ENCODE data around the gene ATG14. TPM values are rescaled to one million over a fixed set of nuclear protein-coding genes. Genes with fewer than 3 reads are reported as not detected.
"Not testable (repeated sequence)": the region's sequence is repeated elsewhere in the genome, so short reads cannot be mapped to it uniquely, and the experiment has no call there.

Gene ATG14
- total and polyA plus RNA-seq, 2 of the 13 experiments (the other 11 are each of a cell fraction or from before 2014, with no cell fraction given) = 7.2 to 9.1 TPM

DNA sequence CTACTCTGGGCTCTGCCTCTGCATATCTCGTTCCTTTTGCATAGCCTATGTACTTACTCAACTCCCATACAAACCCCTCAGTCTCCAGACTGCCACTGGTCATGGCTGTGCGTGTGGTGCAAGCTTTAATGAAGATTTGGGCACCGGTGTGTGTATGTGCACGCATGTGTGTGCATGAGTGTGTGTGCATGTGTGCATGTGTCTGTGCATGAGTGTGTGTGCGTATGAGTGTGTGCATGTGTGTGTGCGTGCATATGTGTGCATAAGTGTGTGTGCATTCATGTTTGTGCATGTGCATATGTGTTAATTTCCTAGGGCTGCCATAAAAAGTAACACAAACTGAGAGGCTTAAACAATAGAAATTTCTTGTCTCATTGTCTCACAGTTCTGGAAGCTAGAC, 45.9 kb upstream of the ATG14 start:
- in situ Hi-C loops (cut with HindIII; ENCODE audit: extremely low pct_ligation_motif_present, low pct_unique_long_range_greater_than_20kb) (no loop called here), intact Hi-C loops (cut with micrococcal nuclease; ENCODE audit: unreplicated experiment) (no loop called here)
- Histone ChIP-seq H3K4me1 (ENCODE audit: insufficient read depth, low read length) (peaks cover 16% of the 10 kb centered on the region; the same call in 1 of the 2 replicates), H3K4me2 (ENCODE audit: low read depth, low read length) (no peak overlapping the region), H3K79me2 (ENCODE audit: insufficient read depth, low read length) (no peaks in the 10 kb centered on the region), H3K9ac (ENCODE audit: insufficient read depth, low read depth, low read length) (no peak overlapping the region), H3K9me3 (ENCODE audit: low read length) (no peaks in the 10 kb centered on the region), H2AFZ (ENCODE audit: low read length) (no peak overlapping the region), H3K27me3 (ENCODE audit: control insufficient read depth in 1 of 2, insufficient read depth in 2 of 2, low read length in 2 of 2) (peaks cover 0 to 8% of the 10 kb centered on the region in 2 experiments; a peak in 1 of 5 replicates), H3K36me3 (replicated peaks in 1 of 2; ENCODE audit: control insufficient read depth in 1 of 2, insufficient read depth in 2 of 2, low read length in 2 of 2) (no peaks in the 10 kb centered on the region), H3K4me3 (replicated peaks in 1 of 3; ENCODE audit: insufficient read depth in 1 of 3, low read depth in 2 of 3, low read length in 3 of 3) (no peak overlapping the region), H3K27ac (ENCODE audit: extremely low read length, insufficient read depth, low read length) (no peak overlapping the region), H4K20me1 (ENCODE audit: insufficient read depth, low read length) (no peaks in the 10 kb centered on the region)
- TF ChIP-seq MNT (IDR thresholded peaks at IDR 0.05) (peak; percentile 65), ZC3H13 (CRISPR knock-in tag; IDR thresholded peaks at IDR 0.05) (no peak)
- 52% methylated on average over 6 of the region's 6 CpGs for WGBS (ENCODE audit: low lambda C conversion rate)
- ATAC-seq (no peak; the same call in 2 of the 3 replicates), FAIRE-seq (no peak), DNase-seq (ENCODE audit: low spot score) (no peak)
- CTCF ChIA-PET (ENCODE audit: low intra/inter-chr PET ratio, low total read pairs) = no interaction called here
- POLR2A ChIA-PET = no interaction called here
- BruUV-seq (replicated peaks) = no TSS peak

GRCh38 chr14:55456411-55456810, 44.8 kb upstream of the ATG14 start:
- WGBS (ENCODE audit: low lambda C conversion rate) = 83% methylated on average over 7 of the region's 34 CpGs

More at GRCh38 chr14:55456411-55456810, 44.8 kb upstream of the ATG14 start:
- H3K27ac ChIP-seq (ENCODE audit: extremely low read length, insufficient read depth, low read length); H3K9me3 ChIP-seq (ENCODE audit: low read length); in situ Hi-C loops (cut with HindIII; ENCODE audit: extremely low pct_ligation_motif_present, low pct_unique_long_range_greater_than_20kb); ATAC-seq; BruUV-seq (replicated peaks); H3K4me3 ChIP-seq (replicated peaks in 1 of 3; ENCODE audit: insufficient read depth in 1 of 3, low read depth in 2 of 3, low read length in 3 of 3); H2AFZ ChIP-seq (ENCODE audit: low read length); FAIRE-seq; H3K27me3 ChIP-seq (ENCODE audit: control insufficient read depth in 1 of 2, insufficient read depth in 2 of 2, low read length in 2 of 2); H3K79me2 ChIP-seq (ENCODE audit: insufficient read depth, low read length); DNase-seq (ENCODE audit: low spot score); H3K36me3 ChIP-seq (replicated peaks in 1 of 2; ENCODE audit: control insufficient read depth in 1 of 2, insufficient read depth in 2 of 2, low read length in 2 of 2); CTCF ChIA-PET (ENCODE audit: low intra/inter-chr PET ratio, low total read pairs); H4K20me1 ChIP-seq (ENCODE audit: insufficient read depth, low read length); H3K9ac ChIP-seq (ENCODE audit: insufficient read depth, low read depth, low read length); H3K4me2 ChIP-seq (ENCODE audit: low read depth, low read length); POLR2A ChIA-PET; intact Hi-C loops (cut with micrococcal nuclease; ENCODE audit: unreplicated experiment): not testable (repeated sequence)
- peaks cover 16% of the 10 kb centered on the region; the same call in 1 of the 2 replicates for H3K4me1 ChIP-seq (ENCODE audit: insufficient read depth, low read length)

Data from HepG2 (cell line).